Prostate gland (tissue), 2 donors: ENCODE data around the gene REST.

Experiments
- POLR2A ChIP-seq: fragments of 450-650 bp; IDR thresholded peaks from one replicate; pipeline ENCODE4 v1.6.1; 2016; ENCODE audit warnings: antibody characterized with exemption, mild to moderate bottlenecking
- POLR2AphosphoS5 ChIP-seq: sonication (generic); formaldehyde crosslinking; IDR thresholded peaks from one replicate; pipeline ENCODE4 v1.6.1; 2017; ENCODE audit warnings: antibody characterized with exemption
- TF ChIP-seq, protein P1 (sequence below), 4 experiments: fragments of 200-600 bp in 2 of 4; fragments of 450-650 bp in 2 of 4; sonication (generic) in 2 of 4; IDR thresholded peaks; 1 replicate in 3 of 4; 2 replicates in 1 of 4; pipeline ENCODE4 v1.5.1; 2016 to 2019; ENCODE audit warnings: antibody characterized with exemption in 4 of 4, mild to moderate bottlenecking in 2 of 4, moderate library complexity in 2 of 4

DNA sequence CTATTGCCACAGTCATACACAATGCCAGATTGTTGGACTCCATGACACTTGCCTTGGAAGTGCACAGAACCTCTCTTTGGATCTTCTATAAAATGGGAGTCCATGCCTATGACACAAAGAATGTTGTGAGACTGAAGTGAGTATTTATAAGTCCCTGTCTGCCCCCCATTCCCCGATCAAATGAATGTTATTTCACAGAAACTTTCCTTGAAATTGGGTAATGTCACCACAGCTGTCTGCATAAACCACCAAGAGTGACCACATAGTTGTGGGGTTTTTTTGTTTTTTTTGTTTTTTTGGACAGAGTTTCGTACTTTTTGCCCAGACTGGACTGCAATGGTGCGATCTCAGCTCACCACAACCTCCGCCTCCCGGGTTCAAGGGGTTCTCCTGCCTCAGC, 27.1 kb upstream of the REST start:
- TF ChIP-seq, protein P1, sequence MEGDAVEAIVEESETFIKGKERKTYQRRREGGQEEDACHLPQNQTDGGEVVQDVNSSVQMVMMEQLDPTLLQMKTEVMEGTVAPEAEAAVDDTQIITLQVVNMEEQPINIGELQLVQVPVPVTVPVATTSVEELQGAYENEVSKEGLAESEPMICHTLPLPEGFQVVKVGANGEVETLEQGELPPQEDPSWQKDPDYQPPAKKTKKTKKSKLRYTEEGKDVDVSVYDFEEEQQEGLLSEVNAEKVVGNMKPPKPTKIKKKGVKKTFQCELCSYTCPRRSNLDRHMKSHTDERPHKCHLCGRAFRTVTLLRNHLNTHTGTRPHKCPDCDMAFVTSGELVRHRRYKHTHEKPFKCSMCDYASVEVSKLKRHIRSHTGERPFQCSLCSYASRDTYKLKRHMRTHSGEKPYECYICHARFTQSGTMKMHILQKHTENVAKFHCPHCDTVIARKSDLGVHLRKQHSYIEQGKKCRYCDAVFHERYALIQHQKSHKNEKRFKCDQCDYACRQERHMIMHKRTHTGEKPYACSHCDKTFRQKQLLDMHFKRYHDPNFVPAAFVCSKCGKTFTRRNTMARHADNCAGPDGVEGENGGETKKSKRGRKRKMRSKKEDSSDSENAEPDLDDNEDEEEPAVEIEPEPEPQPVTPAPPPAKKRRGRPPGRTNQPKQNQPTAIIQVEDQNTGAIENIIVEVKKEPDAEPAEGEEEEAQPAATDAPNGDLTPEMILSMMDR (IDR thresholded peaks at IDR 0.05), result no peak
- TF ChIP-seq POLR2AphosphoS5 (no peak), POLR2A (no peak)
